ENCODE measurements around the gene PORCN. TPM values are rescaled to one million over a fixed set of nuclear protein-coding genes. Genes with fewer than 3 reads are reported as not detected.
"Not testable (repeated sequence)": the region's sequence is repeated elsewhere in the genome, so short reads cannot be mapped to it uniquely, and the experiment has no call there.

PORCN gene
- total and polyA plus RNA-seq, 7 experiments from 2014 or later = 10.0 to 19.0 (median 15.5) TPM

- Mint-ChIP-seq H3K36me3 (peaks cover 0 to 4% (median 0%) of the 10 kb centered on the region in 5 donors), H3K27me3 (no peaks in the 10 kb centered on the region), H3K9me3 (no peaks in the 10 kb centered on the region), H3K4me3 (no peak overlapping the region), H3K27ac (peak overlapping the region in 3 of 9 donors; percentile 33 to 65 (median 44)), H3K4me1 (peaks cover 11 to 39% (median 23%) of the 10 kb centered on the region in 7 donors)
- intact Hi-C loops (cut with micrococcal nuclease) = no loop called here
- Histone ChIP-seq H3K27ac (ENCODE audit: low read depth, low read length) (no peak overlapping the region), H3K9me3 (ENCODE audit: control insufficient read depth in 2 of 3, low read length in 3 of 3) (no peaks in the 10 kb centered on the region), H3K27me3 (ENCODE audit: control insufficient read depth in 2 of 2, insufficient read depth in 2 of 2, low read length in 2 of 2) (no peaks in the 10 kb centered on the region), H3K4me3 (ENCODE audit: low read length) (no peak overlapping the region), H3K36me3 (ENCODE audit: control insufficient read depth in 2 of 3, insufficient read depth in 3 of 3, low read length in 3 of 3) (peaks cover 0 to 8% (median 0%) of the 10 kb centered on the region in 3 experiments), H3K4me1 (ENCODE audit: control insufficient read depth in 2 of 2, insufficient read depth in 2 of 2, low read length in 2 of 2) (peaks cover 12 to 19% of the 10 kb centered on the region in 2 donors)
- ATAC-seq (no peak), DNase-seq (no peak)
- ChIA-PET POLR2A (no interaction called here), CTCF (no interaction called here)
Measured at GRCh38 chrX:48516285-48516684, 7.5 kb downstream of the PORCN start.

- intact Hi-C loops (cut with micrococcal nuclease) = no loop called here
- Histone ChIP-seq H3K9me3 (ENCODE audit: control insufficient read depth in 2 of 3, low read length in 3 of 3) (no peaks in the 10 kb centered on the region), H3K4me1 (ENCODE audit: control insufficient read depth in 2 of 2, insufficient read depth in 2 of 2, low read length in 2 of 2) (peaks cover 12 to 19% of the 10 kb centered on the region in 2 donors), H3K4me3 (ENCODE audit: low read length) (no peak overlapping the region), H3K27ac (ENCODE audit: low read depth, low read length) (no peak overlapping the region), H3K36me3 (ENCODE audit: control insufficient read depth in 2 of 3, insufficient read depth in 3 of 3, low read length in 3 of 3) (peaks cover 0 to 8% (median 0%) of the 10 kb centered on the region in 3 experiments), H3K27me3 (ENCODE audit: control insufficient read depth in 2 of 2, insufficient read depth in 2 of 2, low read length in 2 of 2) (no peaks in the 10 kb centered on the region)
- Mint-ChIP-seq H3K27me3 (no peaks in the 10 kb centered on the region), H3K27ac (peak overlapping the region in 1 of 9 donors; percentile 18), H3K9me3 (no peaks in the 10 kb centered on the region), H3K4me1 (peaks cover 10 to 38% (median 25%) of the 10 kb centered on the region in 7 donors), H3K4me3 (no peak overlapping the region), H3K36me3 (peaks cover 0 to 4% (median 0%) of the 10 kb centered on the region in 5 donors)
- ChIA-PET POLR2A (no interaction called here), CTCF (no interaction called here)
- ATAC-seq (no peak), DNase-seq (no peak)
Measured at GRCh38 chrX:48516987-48517386, 8.2 kb downstream of the PORCN start.

DNA sequence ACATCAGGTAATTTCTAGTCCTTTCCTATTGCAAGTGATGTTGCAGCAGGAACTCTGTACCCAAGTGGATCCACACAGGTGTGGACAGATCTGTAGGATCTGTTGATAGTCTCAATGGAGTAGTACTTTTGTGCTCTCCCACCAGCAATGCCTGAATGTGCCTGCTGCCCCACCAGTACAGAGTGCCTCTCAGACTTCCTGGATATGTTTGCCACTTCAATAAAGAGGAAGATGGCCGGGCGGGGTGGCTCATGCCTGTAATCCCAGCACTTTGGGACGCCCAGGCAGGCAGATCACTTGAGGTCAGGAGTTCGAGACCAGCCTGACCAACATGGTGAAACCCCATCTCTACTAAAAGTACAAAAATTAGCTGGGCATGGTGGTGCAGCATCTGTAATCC lies 10.7 kb downstream of the PORCN start:
- Mint-ChIP-seq H3K27ac (peak overlapping the region in 8 of 9 donors; percentile 10 to 95 (median 62)), H3K4me1 (peaks cover 10 to 42% (median 31%) of the 10 kb centered on the region in 7 donors)
- DNase-seq; H3K36me3 ChIP-seq (ENCODE audit: control insufficient read depth in 2 of 3, insufficient read depth in 3 of 3, low read length in 3 of 3); CTCF ChIA-PET; H3K9me3 ChIP-seq (ENCODE audit: control insufficient read depth in 2 of 3, low read length in 3 of 3); intact Hi-C loops (cut with micrococcal nuclease); H3K27ac ChIP-seq (ENCODE audit: low read depth, low read length); H3K9me3 Mint-ChIP-seq; H3K27me3 Mint-ChIP-seq; H3K4me3 Mint-ChIP-seq; H3K36me3 Mint-ChIP-seq; H3K27me3 ChIP-seq (ENCODE audit: control insufficient read depth in 2 of 2, insufficient read depth in 2 of 2, low read length in 2 of 2); ATAC-seq; H3K4me3 ChIP-seq (ENCODE audit: low read length): not testable (repeated sequence)
- POLR2A ChIA-PET = interaction anchor here (0.7 kb wide), 1 partner anchor 964 kb away, joined by 3 read pairs; no protein-coding TSS in a partner anchor
- peaks cover 12 to 19% of the 10 kb centered on the region in 2 donors for H3K4me1 ChIP-seq (ENCODE audit: control insufficient read depth in 2 of 2, insufficient read depth in 2 of 2, low read length in 2 of 2)

DNA sequence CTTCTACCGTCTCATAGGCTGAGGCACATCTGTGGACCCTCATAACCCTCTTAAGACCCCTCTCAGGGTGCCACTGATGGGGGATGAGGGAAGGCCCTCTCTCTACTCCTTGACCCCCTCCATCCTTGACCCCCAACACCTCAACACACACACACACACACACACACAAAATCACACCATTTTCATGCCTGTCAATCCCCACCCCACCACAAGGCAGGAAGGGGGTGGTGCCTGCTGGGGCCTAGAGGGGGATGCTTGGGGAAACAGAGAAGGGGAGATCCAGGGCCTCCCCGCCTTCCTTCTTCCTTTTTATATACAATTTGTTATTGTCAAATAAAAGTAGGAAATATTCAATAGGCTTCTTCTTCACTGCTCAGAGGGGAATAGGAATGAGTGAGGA lies 11.7 kb downstream of the PORCN start:
- ATAC-seq (no peak), DNase-seq (no peak)
- peak overlapping the region; percentile 9 to 93 (median 89) for H3K4me3 Mint-ChIP-seq
- no peaks in the 10 kb centered on the region for H3K9me3 Mint-ChIP-seq
- H3K27me3 Mint-ChIP-seq = no peaks in the 10 kb centered on the region
- peak overlapping the region; percentile 68 for H3K27ac ChIP-seq (ENCODE audit: low read depth, low read length)
- H3K27ac Mint-ChIP-seq = peak overlapping the region; percentile 90 to 99 (median 94)
- H3K4me3 ChIP-seq (ENCODE audit: low read length) = peak overlapping the region; percentile 46
- intact Hi-C loops (cut with micrococcal nuclease) = loop anchor here (2.0 to 5.0 kb wide), 5 partner anchors 77 to 522 kb away; partner anchors contain the start of genes HDAC6 (in 1 of the 2), OTUD5 (in 1 of the 2), TFE3 (in 1 of the 2) and WDR13 (in 1 of the 2)
- ChIA-PET POLR2A (interaction anchor here (0.7 to 1.2 kb wide), 2 partner anchors 11 to 14 kb away, joined by 3 to 4 read pairs; no protein-coding TSS in a partner anchor), CTCF (no interaction called here)
- peaks cover 0 to 4% (median 0%) of the 10 kb centered on the region in 3 experiments for H3K36me3 ChIP-seq (ENCODE audit: control insufficient read depth in 2 of 3, insufficient read depth in 3 of 3, low read length in 3 of 3)
- no peaks in the 10 kb centered on the region for H3K27me3 ChIP-seq (ENCODE audit: control insufficient read depth in 2 of 2, insufficient read depth in 2 of 2, low read length in 2 of 2)
- peaks cover 12 to 19% of the 10 kb centered on the region in 2 donors for H3K4me1 ChIP-seq (ENCODE audit: control insufficient read depth in 2 of 2, insufficient read depth in 2 of 2, low read length in 2 of 2)
- peaks cover 0 to 6% (median 0%) of the 10 kb centered on the region in 5 donors for H3K36me3 Mint-ChIP-seq
- H3K9me3 ChIP-seq (ENCODE audit: control insufficient read depth in 2 of 3, low read length in 3 of 3) = no peaks in the 10 kb centered on the region
- H3K4me1 Mint-ChIP-seq = peaks cover 10 to 42% (median 31%) of the 10 kb centered on the region in 7 donors

DNA sequence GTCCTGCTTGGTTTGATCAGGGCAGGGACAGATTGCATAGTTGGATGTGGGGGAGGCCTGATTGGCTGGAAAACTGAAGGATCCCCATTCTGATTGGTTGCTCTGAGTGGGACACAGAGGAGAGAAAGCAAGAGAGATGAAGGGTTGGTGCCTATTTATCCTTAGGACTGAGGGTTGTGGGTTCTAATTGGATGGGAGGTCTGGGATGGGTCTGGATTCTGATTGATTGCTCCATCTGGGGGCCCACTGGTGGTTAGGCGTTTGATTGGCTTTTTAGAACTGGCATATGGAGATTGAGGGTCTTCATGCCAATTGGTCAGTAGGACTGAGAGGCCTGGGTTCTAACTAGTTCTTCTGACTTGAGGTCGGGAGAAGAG lies 12.2 kb downstream of the PORCN start:
- Histone ChIP-seq H3K9me3 (ENCODE audit: control insufficient read depth in 2 of 3, low read length in 3 of 3) (no peaks in the 10 kb centered on the region), H3K27me3 (ENCODE audit: control insufficient read depth in 2 of 2, insufficient read depth in 2 of 2, low read length in 2 of 2) (no peaks in the 10 kb centered on the region), H3K4me3 (ENCODE audit: low read length) (peak overlapping the region; percentile 46), H3K27ac (ENCODE audit: low read depth, low read length) (peak overlapping the region; percentile 68), H3K4me1 (ENCODE audit: control insufficient read depth in 2 of 2, insufficient read depth in 2 of 2, low read length in 2 of 2) (peaks cover 12 to 19% of the 10 kb centered on the region in 2 donors), H3K36me3 (ENCODE audit: control insufficient read depth in 2 of 3, insufficient read depth in 3 of 3, low read length in 3 of 3) (peaks cover 0 to 4% (median 0%) of the 10 kb centered on the region in 3 experiments)
- intact Hi-C loops (cut with micrococcal nuclease) = loop anchor here (1.0 to 5.0 kb wide), 9 partner anchors 13 to 522 kb away; partner anchors contain the start of genes FTSJ1 (in 2 of the 2), PORCN (in 2 of the 2), RBM3 (in 2 of the 2) and TBC1D25 (in 2 of the 2)
- Mint-ChIP-seq H3K4me3 (peak overlapping the region; percentile 73 to 93 (median 89)), H3K36me3 (peaks cover 0 to 6% (median 0%) of the 10 kb centered on the region in 5 donors), H3K9me3 (no peaks in the 10 kb centered on the region), H3K27me3 (no peaks in the 10 kb centered on the region), H3K27ac (peak overlapping the region; percentile 90 to 99 (median 94)), H3K4me1 (peaks cover 10 to 42% (median 31%) of the 10 kb centered on the region in 7 donors)
- ATAC-seq (no peak), DNase-seq (no peak)
- POLR2A ChIA-PET = interaction anchor here (0.7 to 2.6 kb wide), 3 partner anchors 10 to 18 kb away, joined by 3 to 15 read pairs (median 4); partner anchors contain the start of gene TBC1D25
- CTCF ChIA-PET = no interaction called here

- Mint-ChIP-seq H3K4me3 (peak within 1 kb of the TSS; percentile 73 to 93 (median 89)), H3K36me3 (peaks cover 0 to 9% (median 2%) of the 10 kb centered on the region in 5 donors), H3K27ac (peak within 1 kb of the TSS; percentile 90 to 99 (median 94)), H3K27me3 (no peaks in the 10 kb centered on the region), H3K4me1 (peaks cover 14 to 39% (median 34%) of the 10 kb centered on the region in 7 donors), H3K9me3 (no peaks in the 10 kb centered on the region)
- intact Hi-C loops (cut with micrococcal nuclease) = loop anchor here (1.0 to 5.0 kb wide), 9 partner anchors 13 to 521 kb away; partner anchors contain the start of genes FTSJ1 (in 2 of the 2), PORCN (in 2 of the 2), RBM3 (in 2 of the 2) and TBC1D25 (in 2 of the 2)
- H3K4me3 ChIP-seq (ENCODE audit: low read length) = peak within 1 kb of the TSS; percentile 78
- ChIA-PET POLR2A (interaction anchor here (0.7 to 2.6 kb wide), 7 partner anchors 10 to 47 kb away, joined by 3 to 15 read pairs (median 3); partner anchors contain the start of gene TBC1D25), CTCF (no interaction called here)
- peaks cover 12 to 19% of the 10 kb centered on the region in 2 donors for H3K4me1 ChIP-seq (ENCODE audit: control insufficient read depth in 2 of 2, insufficient read depth in 2 of 2, low read length in 2 of 2)
- DNase-seq = peak; percentile 82 to 96 (median 94)
- ATAC-seq = peak; percentile 98
- H3K9me3 ChIP-seq (ENCODE audit: control insufficient read depth in 2 of 3, low read length in 3 of 3) = no peaks in the 10 kb centered on the region
- peaks cover 0 to 7% (median 0%) of the 10 kb centered on the region in 3 experiments for H3K36me3 ChIP-seq (ENCODE audit: control insufficient read depth in 2 of 3, insufficient read depth in 3 of 3, low read length in 3 of 3)
- no peaks in the 10 kb centered on the region for H3K27me3 ChIP-seq (ENCODE audit: control insufficient read depth in 2 of 2, insufficient read depth in 2 of 2, low read length in 2 of 2)
- peak within 1 kb of the TSS; percentile 82 for H3K27ac ChIP-seq (ENCODE audit: low read depth, low read length)
Measured at GRCh38 chrX:48521353-48522243, 12.8 kb downstream of the PORCN start, which contains the start of gene EBP. Gene EBP, plus strand, starts transcription at chrX:48521808. Its CDS starts 1,964 bp downstream, at chrX:48523772.
